Brain microvascular endothelial cell (primary cell): Measurements from ENCODE around the gene ZFYVE1.

Source experiments
- DNase-seq: peaks from one replicate; pipeline ENCODE4 v3.0.0-alpha.2; 2020
- H3K27ac ChIP-seq: fragments of 250-450 bp; sonication (Bioruptor Pico); 2 replicates; pipeline ENCODE4 v1.5.1; 2020; ENCODE audit warnings: mild to moderate bottlenecking, moderate library complexity
- H3K27me3 ChIP-seq: fragments of 250-450 bp; sonication (Bioruptor Pico); replicated peaks from 2 replicates; pipeline ENCODE4 v1.5.1; 2020; ENCODE audit warnings: mild to moderate bottlenecking
- H3K36me3 ChIP-seq: fragments of 250-450 bp; sonication (Bioruptor Pico); replicated peaks from 2 replicates; pipeline ENCODE4 v1.5.1; 2020; ENCODE audit warnings: mild to moderate bottlenecking
- H3K4me3 ChIP-seq: 2 replicates; pipeline ENCODE4 v1.5.1; 2011; ENCODE audit warnings: low read depth, mild to moderate bottlenecking, control low read depth, low read length, moderate library complexity
- CTCF ChIP-seq: IDR thresholded peaks from 2 replicates; pipeline ENCODE4 v1.5.1; 2011; ENCODE audit warnings: low read depth, mild to moderate bottlenecking, moderate library complexity, low read length, control low read depth, inconsistent platforms; ENCODE audit errors: missing control alignments
- in situ Hi-C: cut with HindIII; loops from 2 replicates; pipeline ENCODE4 v1.10.0; 2017; ENCODE audit warnings: low sequenced_read_pairs, low pct_ligation_motif_present

Gene ZFYVE1

DNA sequence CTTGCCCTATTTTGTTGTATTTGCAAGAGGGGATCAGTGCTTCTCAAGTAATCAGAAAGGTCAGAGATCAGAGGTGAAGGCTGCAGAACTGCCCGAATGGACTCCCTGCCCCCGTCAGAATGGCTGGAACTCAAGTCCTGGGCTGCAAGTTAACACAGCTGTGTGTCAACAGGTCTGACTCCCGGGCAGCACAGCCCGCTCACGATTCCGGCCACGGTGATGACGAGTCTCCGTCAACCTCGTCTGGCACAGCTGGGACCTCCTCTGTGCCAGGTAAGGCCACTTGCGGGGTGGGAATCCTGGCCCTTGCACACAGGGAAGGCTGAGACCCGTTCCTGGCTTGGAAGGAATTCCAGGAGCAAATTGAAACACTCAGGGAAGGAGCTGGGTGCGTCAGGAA lies 87.3 kb downstream of the ZFYVE1 start:
- H3K27ac ChIP-seq = no peak overlapping the region
- in situ Hi-C loops = loop anchor here (25.0 kb wide), 1 partner anchor 427 kb away; no protein-coding TSS in a partner anchor
- no peak overlapping the region for H3K4me3 ChIP-seq
- no peak for TF ChIP-seq CTCF
- peaks cover 20% of the 10 kb centered on the region for H3K36me3 ChIP-seq
- no peak for DNase-seq
- no peaks in the 10 kb centered on the region for H3K27me3 ChIP-seq

DNA sequence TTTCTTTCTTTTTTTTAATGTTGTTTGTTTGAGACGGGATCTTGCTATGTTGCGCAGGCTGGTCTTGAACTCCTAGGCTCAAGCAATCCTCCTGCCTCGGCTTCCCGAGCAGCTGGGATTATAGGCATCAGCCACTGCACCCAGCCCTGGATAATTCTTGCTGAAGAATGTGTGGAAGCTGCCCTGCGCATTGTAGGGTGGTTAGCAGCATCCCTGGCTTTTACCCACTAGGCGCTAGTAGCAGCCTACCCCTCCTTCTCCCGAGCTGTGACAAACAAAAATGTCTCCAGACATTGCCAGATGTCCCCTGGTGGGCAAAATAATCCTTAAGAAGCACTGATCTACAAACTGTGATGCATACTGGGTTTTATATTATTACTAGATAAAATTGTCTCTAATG lies 94.0 kb downstream of the ZFYVE1 start:
- no peak for DNase-seq

GRCh38 chr14:72929316-72930080 lies 97.4 kb downstream of the ZFYVE1 start:
- in situ Hi-C loops = loop anchor here (25.0 kb wide), 1 partner anchor 417 kb away; no protein-coding TSS in a partner anchor
- Histone ChIP-seq H3K27me3 (no peaks in the 10 kb centered on the region), H3K4me3 (no peak overlapping the region), H3K36me3 (no peaks in the 10 kb centered on the region), H3K27ac (no peak overlapping the region)
- no peak for DNase-seq
- no peak for TF ChIP-seq CTCF

More for the DNA sequence above, 94.0 kb downstream of the ZFYVE1 start:
- H3K4me3 ChIP-seq = no peak overlapping the region
- peaks cover under 1% of the 10 kb centered on the region for H3K36me3 ChIP-seq
- no peak overlapping the region for H3K27ac ChIP-seq
- H3K27me3 ChIP-seq = no peaks in the 10 kb centered on the region
- in situ Hi-C loops = loop anchor here (25.0 kb wide), 1 partner anchor 421 kb away; no protein-coding TSS in a partner anchor
- no peak for TF ChIP-seq CTCF

- no peaks in the 10 kb centered on the region for H3K36me3 ChIP-seq
- no peak for TF ChIP-seq CTCF
- no peak for DNase-seq
- no peak overlapping the region for H3K27ac ChIP-seq
- no peak overlapping the region for H3K4me3 ChIP-seq
- in situ Hi-C loops = loop anchor here (25.0 kb wide), 1 partner anchor 417 kb away; no protein-coding TSS in a partner anchor
- no peaks in the 10 kb centered on the region for H3K27me3 ChIP-seq
These were observed 98.0 kb downstream of the ZFYVE1 start for GRCh38 chr14:72928872-72929271.

GRCh38 chr14:72926292-72927028 lies 100.4 kb downstream of the ZFYVE1 start, which contains the start of gene DCAF4:
Gene DCAF4 (plus strand): TSS chr14:72926464. CDS start chr14:72937979, 11,515 bp downstream.
- Histone ChIP-seq H3K4me3 (peak within 1 kb of the TSS; percentile 96), H3K36me3 (no peaks in the 10 kb centered on the region), H3K27ac (peak within 1 kb of the TSS; percentile 87), H3K27me3 (no peaks in the 10 kb centered on the region)
- in situ Hi-C loops = loop anchor here (25.0 kb wide), 1 partner anchor 414 kb away; no protein-coding TSS in a partner anchor
- peak; percentile 100 for DNase-seq
- no peak for TF ChIP-seq CTCF
